NCI-H774 (cell line): ENCODE measurements around the gene LILRA1.
"Not testable (repeated sequence)": the region's sequence is repeated elsewhere in the genome, so short reads cannot be mapped to it uniquely, and the experiment has no call there.

Experiments used
- DNase-seq: peaks from one replicate; lab custom pipeline; 2025; lab: John Stamatoyannopoulos, UW

LILRA1 gene

DNA sequence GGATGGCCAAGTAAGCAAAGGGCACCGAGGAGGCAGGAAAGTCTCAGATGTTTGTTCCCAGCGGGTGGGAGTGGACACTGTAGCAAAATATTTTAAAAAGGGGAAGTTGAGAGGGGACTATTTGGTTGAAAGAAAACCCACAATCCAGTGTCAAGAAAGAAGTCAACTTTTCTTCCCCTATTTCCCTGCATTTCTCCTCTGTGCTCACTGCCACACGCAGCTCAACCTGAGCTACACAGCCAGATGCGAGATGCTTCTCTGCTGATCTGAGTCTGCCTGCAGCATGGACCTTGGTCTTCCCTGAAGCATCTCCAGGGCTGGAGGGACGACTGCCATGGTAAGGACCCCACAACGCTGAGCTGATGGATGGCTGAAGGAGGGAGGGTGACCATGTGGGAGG lies at the start of gene LILRA1:
LILRA1 (plus strand) TSS at position 188 of the 400 bp plus-strand sequence. CDS start 613 bp downstream, outside the sequence.
- DNase-seq, result not testable (repeated sequence)

DNA sequence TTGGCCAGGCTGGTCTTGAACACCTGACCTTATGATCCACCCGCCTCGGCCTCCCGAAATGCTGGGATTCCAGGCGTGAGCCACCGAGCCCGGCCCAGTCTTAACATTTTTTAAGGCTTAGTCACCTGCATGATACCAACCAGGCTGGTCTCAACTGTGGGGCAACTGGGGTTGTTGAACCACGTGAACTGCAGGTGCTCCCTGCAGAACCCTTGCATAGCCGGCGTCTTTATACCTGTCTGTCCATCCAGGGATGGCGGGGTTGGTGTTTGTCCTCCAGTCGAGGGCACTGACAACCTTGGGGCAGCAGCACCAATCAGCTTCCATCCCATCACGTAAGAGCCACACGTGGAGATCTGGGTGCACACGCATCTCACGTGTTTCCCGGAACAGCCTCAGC lies 44.6 kb upstream of the LILRA1 start:
- DNase-seq, result no peak

DNA sequence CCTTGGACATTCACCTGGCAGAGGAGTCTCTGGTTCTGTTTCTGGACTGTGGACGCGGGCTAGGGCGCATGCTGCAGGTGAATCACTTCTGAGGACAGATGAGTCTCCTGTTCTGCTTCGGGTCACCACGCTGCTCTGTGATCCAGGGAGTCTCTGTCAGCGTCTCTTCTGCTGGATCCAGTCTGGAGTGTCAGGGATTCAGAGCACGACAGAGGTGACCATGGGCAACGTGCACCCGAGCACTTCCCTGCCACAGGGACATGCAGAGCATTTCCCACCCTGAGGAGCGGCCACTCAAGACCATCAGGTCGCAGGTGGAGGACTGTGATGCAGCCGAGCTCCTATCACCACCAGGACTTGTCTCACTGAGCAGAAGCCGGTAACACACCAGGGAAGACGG lies 44.2 kb upstream of the LILRA1 start:
- DNase-seq, result no peak

DNA sequence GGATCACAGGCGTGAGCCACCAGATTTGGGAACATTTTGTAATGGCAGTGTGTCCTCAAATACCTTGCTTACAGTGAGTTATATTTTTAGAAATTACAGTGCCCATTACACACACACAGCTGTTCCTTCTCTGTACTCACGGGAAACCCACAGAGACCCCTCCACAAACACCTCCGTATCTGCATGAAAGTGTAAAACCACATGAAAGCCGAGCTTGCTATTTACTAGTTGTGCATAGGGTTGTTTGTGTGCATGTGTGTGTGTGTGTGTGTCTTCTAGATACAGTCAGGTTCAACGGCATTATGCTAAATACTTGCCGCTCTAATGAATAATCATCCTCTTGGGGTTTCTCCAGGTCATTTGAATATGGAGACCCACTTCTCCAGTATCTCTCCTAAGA lies 42.1 kb upstream of the LILRA1 start:
- DNase-seq, result no peak

DNA sequence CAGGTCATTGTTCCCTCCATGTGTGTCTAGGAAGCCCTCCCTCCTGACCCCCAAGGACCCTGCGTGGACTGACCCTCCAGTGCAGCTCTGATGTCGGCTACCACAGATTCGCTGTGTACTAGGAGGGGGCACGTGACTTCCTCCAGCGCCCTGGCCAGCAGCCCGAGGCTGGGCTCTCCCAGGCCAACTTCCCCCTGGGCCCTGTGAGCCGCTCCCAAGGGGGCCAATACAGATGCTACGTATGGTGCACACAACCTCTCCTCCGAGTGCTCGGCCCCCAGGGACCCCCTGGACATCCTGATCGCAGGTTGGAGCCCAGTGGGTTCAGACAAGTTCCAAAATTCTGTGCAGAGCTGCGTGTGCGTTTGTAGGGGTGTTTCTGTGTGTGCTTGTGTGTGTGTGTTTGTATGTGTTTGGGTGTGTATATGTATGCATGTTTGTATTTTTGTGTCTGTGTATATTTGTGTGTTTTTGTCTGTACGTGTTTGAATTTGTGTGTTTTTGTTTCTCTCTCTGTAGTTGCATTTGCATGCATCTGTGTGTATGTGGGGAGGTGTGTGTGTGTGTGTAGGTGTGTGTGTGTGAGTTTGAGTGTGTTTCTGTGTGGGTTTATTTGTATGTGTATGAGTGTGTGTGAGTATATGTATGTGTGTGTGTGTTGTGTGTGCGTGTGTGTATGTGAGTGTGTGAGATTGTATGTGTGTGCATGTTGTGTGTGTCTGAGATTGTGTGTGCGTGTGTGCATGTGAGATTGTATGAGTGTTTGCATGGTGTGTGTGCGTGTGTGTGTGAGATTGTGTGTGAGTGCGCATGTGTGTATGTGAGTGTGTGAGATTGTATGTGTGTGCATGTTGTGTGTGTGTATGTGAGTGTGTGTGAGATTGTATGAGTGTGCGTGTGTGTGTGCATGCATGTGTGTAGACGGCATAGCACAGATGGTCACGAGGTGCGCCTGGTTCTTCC lies 41.2 kb upstream of the LILRA1 start:
- no peak for DNase-seq

DNA sequence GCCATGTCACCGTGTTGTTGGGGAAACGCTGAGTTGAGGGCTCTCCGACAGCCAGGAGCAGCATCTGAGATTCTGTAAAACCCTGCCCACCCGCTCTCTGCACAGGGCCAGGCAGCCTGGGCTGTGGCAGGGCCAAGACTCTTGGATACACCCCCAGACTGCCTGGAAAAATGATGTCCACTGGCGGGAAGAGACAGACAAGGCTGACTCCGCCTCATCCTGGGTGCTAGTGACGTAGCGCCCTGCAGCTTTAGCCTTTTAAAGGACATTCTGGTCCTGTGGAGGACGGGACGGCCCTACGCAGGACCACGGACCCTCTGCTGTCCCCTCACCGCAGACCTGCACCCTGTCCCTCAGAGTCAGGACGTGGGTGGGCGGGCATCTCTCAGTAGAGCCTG lies 40.5 kb upstream of the LILRA1 start:
- DNase-seq, result no peak

DNA sequence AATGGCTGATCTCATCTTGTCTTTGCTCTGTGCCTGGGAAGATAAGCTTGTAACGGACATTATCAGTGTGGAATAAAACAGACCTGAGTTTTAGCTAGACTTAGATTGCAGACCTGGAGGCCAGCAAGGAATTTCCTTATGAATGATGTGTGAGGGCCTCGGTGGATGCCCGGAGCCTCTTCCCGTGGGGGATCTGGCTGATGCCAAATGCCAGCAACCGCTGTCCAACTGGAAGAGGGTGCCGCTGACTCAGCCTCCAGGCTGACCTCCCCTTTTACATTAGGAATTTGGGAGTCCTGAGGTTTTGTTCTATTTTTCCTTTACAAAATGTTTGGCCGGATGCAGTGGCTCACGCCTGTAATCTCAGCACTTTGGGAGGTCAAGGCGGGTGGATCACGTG lies 39.4 kb upstream of the LILRA1 start:
- no peak for DNase-seq

DNA sequence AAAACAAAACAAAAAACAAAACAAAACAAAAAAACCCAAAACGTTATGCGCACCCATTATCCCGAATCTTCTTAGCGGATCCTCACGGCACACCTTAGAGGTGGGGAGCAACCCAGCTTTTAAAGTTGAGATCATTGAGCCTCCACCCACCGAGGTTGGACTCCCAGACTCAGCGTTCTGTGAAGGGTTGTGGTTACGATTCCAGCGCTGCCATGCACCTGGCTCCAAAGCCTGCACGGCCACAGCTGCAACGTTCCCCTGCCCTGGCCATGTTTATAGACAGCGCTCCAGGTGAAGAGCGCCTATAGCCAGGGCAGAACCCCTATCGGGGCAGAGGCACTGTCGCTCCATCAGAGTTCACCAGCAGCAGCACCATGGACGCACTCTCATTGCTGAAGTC lies 38.5 kb upstream of the LILRA1 start:
- no peak for DNase-seq

DNA sequence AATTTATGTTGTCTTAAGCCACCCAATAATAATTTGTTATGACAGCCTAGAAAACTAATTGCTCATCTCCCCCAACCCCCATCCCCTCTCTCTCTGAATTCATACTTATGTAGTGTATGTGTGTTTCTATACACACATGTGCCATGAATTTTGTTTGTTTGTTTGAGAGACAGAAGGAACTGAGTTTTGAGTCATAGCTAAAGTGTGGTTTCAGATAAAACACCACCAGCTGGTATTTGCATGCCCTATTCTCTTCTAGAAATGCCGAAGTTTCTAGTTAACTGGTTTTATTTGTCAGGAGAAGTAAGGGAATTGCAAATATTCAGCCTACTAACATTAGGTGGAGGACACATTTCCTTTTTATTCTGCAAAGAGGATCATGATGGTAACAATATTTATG lies 37.2 kb upstream of the LILRA1 start:
- DNase-seq, result no peak

DNA sequence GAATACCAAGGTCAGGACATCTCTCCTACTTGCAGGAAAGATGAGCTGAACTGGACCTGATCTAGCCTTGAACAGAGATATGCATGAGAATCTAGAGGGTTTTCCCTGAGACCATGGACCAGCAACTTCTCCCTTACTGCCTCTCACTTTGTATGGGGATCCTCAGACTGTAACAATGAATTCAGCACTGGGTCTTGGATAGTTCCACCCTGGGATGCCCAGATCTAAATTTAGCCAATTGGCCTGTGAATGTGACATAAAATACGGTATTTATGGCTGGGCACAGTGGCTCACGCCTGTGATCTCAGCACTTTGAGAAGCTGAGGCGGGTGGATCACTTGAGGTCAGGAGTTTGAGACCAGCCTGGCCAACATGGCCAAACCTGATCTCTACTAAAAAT lies 35.1 kb upstream of the LILRA1 start:
- no peak for DNase-seq

DNA sequence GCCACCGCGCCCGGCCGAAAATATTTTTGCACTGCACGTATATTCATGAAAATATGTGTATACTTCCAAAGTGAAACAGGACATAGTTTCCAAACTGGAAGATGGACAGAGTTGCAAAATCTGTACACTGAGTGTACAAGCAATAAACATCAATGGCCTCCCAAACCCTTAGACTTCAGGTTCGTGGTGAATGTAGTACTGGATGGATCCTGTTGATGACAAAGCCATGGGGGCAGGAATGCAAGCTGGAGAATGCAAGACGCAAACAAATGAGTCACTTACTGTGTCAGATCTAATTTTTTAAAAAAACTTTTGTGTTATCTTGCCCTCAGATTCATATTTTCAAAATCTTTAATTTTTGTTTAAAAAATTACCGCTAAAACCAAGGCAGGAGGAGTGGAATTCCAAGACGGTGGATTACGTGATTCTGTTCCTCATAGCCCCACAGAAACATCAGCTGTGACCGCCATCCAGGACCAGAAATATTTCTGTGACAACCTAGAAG lies 32.5 kb upstream of the LILRA1 start:
- no peak for DNase-seq

DNA sequence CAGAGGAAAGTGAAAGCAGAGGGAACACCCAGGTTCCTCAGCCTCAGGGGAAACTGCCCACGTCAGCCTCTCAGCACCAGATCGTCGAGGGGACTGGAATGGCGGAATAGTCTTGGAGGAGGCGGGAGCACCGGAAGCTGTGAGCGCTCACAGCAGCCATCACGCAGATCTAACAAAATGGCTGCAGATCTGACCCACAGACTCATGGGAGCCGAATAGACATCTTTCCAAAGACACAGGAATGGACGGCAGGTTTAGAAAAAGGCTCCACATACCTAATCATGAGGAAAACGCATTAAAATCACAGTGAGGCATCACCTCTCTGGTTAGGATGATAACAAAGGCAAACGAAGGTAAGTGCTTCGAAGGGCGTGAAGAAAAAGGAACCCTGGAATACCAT lies 31.6 kb upstream of the LILRA1 start:
- DNase-seq, result peak; percentile 1

DNA sequence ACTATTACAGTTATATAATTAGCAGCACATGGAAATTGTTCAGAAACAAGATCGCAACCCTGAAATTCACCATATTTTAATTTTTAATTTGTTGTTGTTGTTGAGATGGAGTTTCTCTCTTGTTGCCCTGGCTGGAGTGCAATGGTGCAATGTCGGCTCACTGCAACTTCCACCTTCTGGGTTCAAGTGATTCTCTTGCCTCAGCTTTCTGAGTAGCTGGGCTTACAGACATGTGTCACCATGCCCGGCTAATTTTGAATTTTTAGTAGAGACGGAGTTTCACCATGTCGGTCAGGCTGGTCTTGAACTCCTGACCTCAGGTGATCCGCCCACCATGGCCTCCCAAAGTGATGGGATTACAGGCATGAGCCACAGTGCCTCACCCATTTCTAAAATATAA lies 30.2 kb upstream of the LILRA1 start:
- not testable (repeated sequence) for DNase-seq

DNA sequence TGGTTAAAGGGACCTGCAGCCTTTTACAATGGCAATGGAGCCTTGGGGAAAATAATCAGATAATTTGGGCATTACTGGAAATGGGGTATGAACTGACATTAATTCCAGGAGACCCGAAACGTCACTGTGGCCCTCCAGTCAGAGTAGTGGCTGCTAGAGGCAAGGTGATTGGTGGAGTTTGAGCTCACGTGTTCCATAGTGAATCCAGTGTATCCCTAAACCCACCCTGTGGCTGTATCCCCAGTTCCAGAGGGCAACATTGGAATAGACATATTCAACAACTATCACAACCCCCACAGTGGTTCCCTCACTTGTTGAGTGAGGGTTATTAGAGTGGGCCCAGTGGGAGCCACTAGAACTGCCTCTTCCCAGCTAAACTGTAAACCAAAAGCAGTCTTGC lies 23.1 kb upstream of the LILRA1 start:
- no peak for DNase-seq

DNA sequence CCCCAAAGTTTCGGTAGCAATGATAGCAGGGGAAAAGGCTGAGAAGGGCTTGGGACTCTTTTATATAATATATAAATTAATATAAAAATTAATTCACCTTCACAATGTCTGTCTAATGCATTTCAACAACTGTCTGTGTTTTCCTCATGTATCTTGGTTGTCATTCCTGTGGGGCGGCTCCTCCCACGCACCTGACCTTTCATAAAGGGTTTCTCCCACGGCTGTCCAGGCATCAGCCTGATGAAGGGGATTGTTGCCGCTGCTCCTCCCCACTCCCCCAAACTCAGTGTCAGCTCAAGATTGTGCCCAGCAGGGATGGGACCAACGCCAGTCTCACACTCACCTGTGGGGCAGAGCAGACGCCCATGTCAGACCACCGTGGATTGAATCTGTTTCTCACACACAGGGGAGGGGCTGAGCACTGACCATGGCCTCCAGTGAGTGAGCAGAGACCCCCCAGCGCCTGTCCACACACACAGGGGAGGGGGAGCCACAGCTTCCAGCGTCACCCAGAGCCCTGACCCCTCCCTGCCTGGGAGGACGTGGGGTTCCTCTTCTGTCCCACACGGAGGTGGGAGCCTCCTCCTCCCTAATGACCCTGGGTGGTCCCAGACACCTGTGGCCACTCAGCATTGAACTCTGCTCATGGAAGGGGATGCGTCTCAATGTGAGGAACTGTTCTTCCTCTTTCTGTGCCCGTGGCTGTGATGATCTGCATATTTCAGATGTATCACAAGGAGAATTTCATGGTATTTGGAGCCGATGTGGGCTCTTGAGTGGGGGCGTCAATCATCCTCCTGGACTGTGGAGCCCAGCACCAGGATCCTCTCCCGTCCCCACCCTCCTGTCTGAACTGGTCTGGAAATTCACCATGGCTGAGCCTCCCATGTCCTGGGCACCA lies 21.5 kb upstream of the LILRA1 start:
- not testable (repeated sequence) for DNase-seq

DNA sequence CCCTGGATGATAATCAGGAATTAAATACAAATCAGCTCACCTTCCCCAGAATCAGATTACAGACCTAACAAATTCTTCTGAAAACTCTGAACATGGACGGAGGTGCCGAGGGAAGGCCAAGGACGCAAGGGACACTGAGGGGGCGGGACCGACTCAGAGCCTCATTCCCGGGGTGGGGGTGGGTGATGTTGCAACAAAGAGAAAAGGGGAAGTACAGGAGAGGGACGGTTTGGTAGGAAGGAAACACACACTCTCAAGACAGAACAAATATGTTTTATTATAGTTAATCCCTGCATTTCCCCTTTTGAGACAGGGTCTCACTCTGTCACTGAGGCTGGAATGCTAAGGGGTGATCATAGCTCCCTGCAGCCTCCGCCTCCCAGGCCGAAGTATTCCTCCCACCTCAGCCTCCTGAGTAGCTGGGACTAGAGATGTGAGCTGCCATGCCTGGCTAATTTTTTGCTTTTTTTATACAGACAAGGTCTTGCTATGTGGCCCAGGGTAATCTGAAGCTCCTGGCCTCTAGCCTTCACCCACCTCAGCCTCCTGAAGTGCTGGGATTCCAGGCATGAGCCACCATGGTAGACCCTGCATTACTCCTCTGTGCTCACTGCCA lies 20.6 kb upstream of the LILRA1 start:
- DNase-seq, result no peak

DNA sequence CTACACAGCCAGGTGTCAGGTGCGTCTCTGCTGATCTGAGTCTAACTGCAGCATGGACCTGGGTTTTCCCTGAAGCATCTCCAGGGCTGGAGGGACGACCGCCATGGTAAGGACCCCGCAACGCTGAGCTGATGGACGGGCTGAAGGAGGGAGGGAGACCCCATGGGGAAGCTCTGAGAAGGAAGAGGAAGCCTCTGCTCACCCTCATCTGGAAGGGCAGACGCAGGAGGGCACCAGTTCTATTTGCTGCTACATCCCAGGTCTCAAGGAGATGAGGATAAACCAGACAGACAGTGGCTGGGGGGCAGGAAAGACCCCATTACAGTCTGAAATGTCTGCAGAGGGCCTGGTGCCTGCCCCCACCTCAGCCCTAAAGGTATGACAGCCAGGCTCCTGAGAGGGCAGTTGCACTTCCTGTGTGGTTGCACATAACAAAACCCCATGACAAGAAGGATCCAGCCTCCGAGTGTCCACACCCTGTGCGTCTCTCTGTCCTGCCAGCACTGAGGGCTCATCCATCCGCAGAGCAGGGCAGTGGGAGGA lies 20.0 kb upstream of the LILRA1 start, which contains the start of gene LILRA2:
LILRA2 (plus strand) TSS at position 461 of the 543 bp plus-strand sequence. CDS start 89 bp downstream, outside the sequence.
- DNase-seq, result no peak

DNA sequence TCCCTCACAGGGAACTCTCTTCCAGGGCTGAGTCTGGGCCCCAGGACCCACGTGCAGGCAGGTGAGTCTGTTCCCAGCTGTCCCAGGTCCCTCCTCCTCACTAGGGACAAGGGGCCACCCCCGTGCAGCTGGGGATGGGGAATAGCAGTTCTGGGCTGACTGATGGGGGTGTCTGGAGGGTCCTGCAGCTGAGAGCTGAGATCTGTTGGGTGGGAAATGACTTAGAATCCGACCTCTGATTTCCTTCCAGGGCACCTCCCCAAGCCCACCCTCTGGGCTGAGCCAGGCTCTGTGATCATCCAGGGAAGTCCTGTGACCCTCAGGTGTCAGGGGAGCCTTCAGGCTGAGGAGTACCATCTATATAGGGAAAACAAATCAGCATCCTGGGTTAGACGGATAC lies 19.4 kb upstream of the LILRA1 start:
- no peak for DNase-seq

DNA sequence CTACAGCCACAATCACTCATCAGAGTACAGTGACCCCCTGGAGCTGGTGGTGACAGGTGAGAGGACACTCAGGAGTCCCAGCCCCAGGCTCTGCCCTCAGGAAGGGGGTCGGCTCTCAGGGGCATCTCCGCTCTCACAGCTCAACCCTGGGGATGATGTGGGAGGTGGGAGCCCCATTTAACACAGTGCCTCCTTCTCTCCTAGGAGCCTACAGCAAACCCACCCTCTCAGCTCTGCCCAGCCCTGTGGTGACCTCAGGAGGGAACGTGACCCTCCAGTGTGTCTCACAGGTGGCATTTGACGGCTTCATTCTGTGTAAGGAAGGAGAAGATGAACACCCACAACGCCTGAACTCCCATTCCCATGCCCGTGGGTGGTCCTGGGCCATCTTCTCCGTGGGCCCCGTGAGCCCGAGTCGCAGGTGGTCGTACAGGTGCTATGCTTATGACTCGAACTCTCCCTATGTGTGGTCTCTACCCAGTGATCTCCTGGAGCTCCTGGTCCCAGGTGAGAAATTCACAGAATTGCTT lies 18.8 kb upstream of the LILRA1 start:
- no peak for DNase-seq

DNA sequence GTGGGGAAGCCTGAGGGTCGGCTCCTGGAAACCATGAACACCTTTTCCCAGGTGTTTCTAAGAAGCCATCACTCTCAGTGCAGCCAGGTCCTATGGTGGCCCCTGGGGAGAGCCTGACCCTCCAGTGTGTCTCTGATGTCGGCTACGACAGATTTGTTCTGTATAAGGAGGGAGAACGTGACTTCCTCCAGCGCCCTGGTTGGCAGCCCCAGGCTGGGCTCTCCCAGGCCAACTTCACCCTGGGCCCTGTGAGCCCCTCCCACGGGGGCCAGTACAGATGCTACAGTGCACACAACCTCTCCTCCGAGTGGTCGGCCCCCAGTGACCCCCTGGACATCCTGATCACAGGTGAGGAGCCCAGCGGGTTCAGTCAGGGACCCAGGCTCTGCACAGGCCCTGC lies 18.2 kb upstream of the LILRA1 start:
- DNase-seq, result not testable (repeated sequence)

DNA sequence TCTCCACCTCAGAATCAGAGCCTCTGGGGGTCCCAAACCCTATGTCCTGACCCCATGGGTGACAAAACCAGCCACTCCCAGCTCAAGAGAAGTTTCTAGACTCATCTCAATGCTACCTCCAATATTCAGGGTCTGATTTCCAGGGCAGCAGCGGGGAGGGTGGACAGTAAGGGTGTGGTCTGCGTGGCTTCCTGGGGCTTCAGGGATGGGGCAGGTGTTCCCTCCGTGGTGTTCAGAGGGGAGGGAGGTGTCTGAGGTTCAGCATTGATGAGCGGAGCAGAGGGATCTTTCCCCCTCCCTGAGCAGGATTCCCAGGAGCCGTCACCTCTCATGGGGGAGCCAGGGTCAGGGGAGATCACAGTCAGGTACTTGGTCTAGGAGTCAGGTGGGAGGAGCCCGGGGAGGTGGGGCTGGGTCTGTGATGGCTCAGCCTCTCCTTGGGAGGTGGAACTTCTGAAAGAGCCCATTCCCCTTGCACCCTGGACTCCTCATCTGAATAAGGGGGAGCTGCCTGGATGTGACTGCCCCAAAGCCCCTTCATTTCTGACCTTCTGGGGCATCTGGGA lies 16.9 kb upstream of the LILRA1 start:
- DNase-seq, result no peak
